Fibroblast of mammary gland (primary cell): ENCODE data around the gene CACNA1G.

Experiments used
- DNase-seq: peaks from one replicate; pipeline ENCODE4 v3.0.0-alpha.2; 2010; ENCODE audit warnings: low read depth
- H3K4me3 ChIP-seq: 2 replicates; pipeline ENCODE4 v1.5.1; 2011; ENCODE audit warnings: low read depth, mild to moderate bottlenecking, low read length, moderate library complexity; ENCODE audit not compliant: control insufficient read depth
- TF ChIP-seq, protein P1 (sequence below): conservative IDR thresholded peaks from 2 replicates; pipeline ENCODE4 v1.5.1; 2011; ENCODE audit warnings: low read depth, low read length, inconsistent platforms; ENCODE audit not compliant: control insufficient read depth, insufficient read depth

The CACNA1G gene

DNA sequence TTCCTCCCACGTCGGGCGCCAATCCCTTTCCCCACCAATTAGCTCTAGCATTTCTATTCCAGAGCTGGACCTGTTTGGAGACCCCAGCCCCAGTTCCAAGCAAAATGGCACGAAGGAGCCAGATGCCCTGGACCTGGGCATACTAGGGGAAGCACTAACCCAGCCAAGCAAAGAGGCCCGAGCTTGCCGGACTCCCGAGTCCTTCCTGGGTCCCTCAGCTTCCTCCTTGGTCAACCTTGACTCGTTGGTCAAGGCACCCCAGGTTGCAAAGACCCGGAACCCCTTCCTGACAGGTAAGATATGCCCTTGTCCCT lies 19.2 kb upstream of the CACNA1G start:
- no peak for DNase-seq
- TF ChIP-seq, protein P1, sequence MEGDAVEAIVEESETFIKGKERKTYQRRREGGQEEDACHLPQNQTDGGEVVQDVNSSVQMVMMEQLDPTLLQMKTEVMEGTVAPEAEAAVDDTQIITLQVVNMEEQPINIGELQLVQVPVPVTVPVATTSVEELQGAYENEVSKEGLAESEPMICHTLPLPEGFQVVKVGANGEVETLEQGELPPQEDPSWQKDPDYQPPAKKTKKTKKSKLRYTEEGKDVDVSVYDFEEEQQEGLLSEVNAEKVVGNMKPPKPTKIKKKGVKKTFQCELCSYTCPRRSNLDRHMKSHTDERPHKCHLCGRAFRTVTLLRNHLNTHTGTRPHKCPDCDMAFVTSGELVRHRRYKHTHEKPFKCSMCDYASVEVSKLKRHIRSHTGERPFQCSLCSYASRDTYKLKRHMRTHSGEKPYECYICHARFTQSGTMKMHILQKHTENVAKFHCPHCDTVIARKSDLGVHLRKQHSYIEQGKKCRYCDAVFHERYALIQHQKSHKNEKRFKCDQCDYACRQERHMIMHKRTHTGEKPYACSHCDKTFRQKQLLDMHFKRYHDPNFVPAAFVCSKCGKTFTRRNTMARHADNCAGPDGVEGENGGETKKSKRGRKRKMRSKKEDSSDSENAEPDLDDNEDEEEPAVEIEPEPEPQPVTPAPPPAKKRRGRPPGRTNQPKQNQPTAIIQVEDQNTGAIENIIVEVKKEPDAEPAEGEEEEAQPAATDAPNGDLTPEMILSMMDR: no peak
- H3K4me3 ChIP-seq: peak overlapping the region; percentile 31

DNA sequence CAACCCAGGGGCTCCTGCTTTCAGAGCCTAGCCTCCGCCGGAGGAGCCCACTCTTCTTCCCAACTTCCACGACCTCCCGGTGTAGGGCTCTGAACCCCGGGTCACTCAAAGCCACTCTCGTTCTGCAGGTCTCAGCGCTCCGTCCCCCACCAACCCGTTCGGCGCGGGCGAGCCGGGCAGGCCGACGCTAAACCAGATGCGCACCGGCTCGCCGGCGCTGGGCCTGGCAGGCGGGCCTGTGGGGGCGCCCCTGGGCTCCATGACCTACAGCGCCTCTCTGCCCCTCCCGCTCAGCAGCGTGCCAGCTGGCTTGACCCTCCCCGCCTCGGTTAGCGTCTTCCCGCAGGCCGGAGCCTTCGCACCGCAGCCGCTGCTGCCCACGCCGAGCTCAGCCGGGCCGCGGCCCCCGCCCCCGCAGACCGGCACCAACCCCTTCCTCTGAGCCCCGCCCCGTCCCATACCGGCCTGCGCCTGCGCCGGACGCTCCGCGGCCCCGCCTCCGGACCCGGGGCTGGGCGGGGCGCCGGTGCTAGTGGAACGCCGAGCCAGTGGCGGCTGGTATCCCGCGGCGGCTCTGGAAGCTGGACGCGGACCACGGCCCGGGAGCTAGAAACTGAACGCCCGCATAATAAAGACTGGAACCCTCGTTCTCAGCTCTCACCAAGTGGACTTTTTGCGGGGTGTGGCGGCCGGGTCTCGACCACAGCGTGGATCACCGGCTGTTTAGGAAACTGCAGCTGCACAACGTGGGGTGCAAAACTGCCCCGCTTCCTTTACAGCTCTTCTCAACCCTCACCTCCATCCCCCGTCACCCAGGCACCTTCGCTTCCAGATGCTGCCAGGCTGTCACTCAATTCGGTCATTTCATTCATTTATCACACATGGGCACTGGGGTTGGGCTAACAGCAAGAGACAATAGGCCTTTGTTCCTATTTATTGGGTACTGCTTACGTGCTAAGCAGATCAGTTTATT lies 18.5 kb upstream of the CACNA1G start:
- peak; percentile 69 for DNase-seq
- TF ChIP-seq, protein P1: no peak
- H3K4me3 ChIP-seq: peak overlapping the region; percentile 42

DNA sequence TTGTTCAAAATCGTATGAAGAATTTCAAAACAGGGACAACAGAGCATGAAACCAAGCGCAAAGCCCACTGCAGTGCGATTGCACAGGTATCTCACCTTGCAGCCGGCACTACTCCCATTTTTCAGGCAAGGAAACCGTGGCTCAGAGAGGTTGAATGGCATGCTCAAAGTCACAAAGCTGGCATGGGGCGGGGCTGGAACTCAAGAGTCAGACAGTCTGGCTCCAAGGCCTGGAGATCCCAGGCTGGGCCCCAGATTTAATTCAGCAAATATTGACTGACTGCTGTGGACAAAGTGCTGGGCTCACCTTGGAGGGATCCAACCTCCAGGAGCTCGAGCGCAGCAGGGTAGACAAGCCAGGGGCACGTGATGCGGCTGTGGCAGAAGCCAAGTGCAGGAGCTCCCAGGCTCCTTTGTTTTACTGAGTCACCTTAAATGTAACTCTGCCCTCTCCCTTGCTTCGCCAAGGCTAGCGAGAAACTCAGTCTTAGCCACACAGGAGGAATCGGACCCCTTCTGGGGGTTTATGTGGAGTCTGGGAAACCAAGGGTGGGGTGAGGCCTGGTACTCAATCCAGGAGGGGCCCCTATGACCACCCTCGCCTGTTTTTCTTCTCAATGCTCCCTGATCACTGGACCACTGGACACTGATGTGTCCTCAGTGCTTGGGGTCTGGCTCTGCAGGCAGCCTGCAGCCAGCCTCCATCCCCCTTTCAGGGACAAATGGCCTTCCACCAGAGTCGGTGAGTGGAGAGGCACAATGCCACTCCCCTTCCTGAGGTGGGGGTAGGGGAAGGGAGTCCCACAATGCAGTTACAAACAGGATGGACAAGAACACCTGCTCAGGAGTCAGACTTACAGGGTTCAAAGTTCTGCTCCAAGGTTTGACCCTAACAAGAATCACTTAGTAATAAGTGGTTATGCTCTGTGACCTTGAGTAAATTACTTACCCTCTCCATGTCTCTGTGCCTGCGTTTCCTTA lies 17.4 kb upstream of the CACNA1G start:
- no peak overlapping the region for H3K4me3 ChIP-seq
- TF ChIP-seq, protein P1: no peak
- DNase-seq: no peak

DNA sequence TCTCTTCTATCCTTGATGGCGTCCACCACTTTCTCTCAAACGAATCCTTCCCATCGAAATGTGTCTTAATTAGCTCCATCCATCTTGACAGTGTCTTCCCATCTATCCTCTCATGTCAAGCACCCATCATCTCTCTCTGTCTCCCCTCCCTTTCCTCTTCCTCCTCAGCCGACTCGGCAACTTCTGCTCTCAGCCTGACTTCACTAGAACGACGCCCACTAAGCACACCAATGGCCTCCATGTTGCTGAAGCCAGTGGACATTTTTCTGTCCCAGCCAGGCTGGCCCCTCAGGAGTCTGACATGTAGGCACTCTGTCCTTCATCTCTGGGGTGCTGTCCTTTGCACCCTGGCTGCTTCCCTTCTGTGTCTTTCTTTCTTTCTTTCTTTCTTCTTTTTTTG lies 16.0 kb upstream of the CACNA1G start:
- DNase-seq: no peak
- TF ChIP-seq, protein P1: no peak
- no peak overlapping the region for H3K4me3 ChIP-seq

DNA sequence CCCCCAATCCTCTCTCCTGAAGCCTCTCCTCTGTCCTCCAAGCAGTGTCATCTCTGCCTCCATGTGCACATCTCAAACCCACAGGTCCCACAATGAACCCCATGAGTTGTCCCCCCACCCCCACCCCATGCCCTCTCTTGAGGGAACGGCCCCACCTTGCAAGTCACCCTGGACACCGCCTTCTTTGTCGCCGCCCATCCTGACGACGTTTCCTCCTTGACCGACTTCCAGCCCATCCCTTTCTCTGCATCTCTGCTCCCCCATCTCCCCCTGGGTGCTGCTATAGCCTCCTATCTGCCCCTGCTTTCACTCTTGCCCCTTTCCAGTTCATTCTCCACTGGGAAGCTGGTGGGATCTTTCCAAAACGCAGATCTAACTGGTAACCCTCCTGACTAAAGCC lies 15.2 kb upstream of the CACNA1G start:
- H3K4me3 ChIP-seq: no peak overlapping the region
- TF ChIP-seq, protein P1: no peak
- DNase-seq: no peak

DNA sequence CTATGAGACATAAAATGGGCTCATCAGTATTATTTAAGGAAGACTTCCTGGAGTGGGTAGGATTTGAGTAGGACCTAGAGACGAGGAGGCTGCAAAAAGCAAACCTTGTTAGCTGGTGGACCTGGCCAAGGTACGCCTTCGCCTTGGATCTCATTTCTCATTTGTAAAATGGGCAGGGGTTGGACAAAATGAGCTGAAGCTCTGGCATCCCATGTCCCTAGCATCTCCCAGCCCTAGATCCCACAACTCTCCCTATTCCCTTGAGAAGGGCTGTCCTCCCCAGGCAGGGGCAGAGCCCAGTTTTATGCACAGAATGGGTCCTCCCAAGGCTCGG lies 13.8 kb upstream of the CACNA1G start:
- DNase-seq: no peak
- TF ChIP-seq, protein P1: no peak
- no peak overlapping the region for H3K4me3 ChIP-seq
